A549 (cell line): Measurements from ENCODE around the gene RASD2.

ENCODE experiments used
- BHLHE40 ChIP-seq: IDR thresholded peaks from 2 replicates; pipeline ENCODE4 v1.6.1; 2012; ENCODE audit warnings: low read depth, low read length, inconsistent platforms
- CHD4 ChIP-seq: fragments of 200-600 bp; sonication (generic); IDR thresholded peaks from 2 replicates; pipeline ENCODE4 v1.6.1; 2016; ENCODE audit warnings: antibody characterized with exemption, mild to moderate bottlenecking, borderline replicate concordance
- CTCF ChIP-seq: fragments of >200 bp; sonication (Bioruptor Twin); formaldehyde crosslinking; IDR thresholded peaks from 3 replicates; pipeline ENCODE4 v1.5.1; 2016
- MAX ChIP-seq: IDR thresholded peaks from 2 replicates; pipeline ENCODE4 v1.6.1; 2012
- POLR2A ChIP-seq: IDR thresholded peaks from 2 replicates; pipeline ENCODE4 v1.6.1; 2012; ENCODE audit warnings: mild to moderate bottlenecking, low read length
- RCOR1 ChIP-seq: fragments of 150-350 bp; IDR thresholded peaks from 2 replicates; pipeline ENCODE4 v1.6.1; 2014; ENCODE audit warnings: antibody characterized with exemption, low read length, low read depth
- RNF2 ChIP-seq: fragments of 200-600 bp; sonication (generic); IDR thresholded peaks from 2 replicates; pipeline ENCODE4 v1.6.1; 2016; ENCODE audit warnings: low read depth, mild to moderate bottlenecking, antibody characterized with exemption, moderate library complexity, borderline replicate concordance
- SREBF2 ChIP-seq: fragments of 450-650 bp; IDR thresholded peaks from 2 replicates; pipeline ENCODE4 v1.6.1; 2014; ENCODE audit warnings: mild to moderate bottlenecking, moderate library complexity
- USF2 ChIP-seq: fragments of 450-650 bp; IDR thresholded peaks from 2 replicates; pipeline ENCODE4 v1.6.1; 2014; ENCODE audit warnings: antibody characterized with exemption

- TF ChIP-seq CTCF, result no peak
- no peak for TF ChIP-seq RCOR1
- TF ChIP-seq USF2, result no peak
- no peak for TF ChIP-seq SREBF2
- no peak for TF ChIP-seq POLR2A
- TF ChIP-seq RNF2, result no peak
- TF ChIP-seq BHLHE40, result no peak
- TF ChIP-seq CHD4, result no peak
- no peak for TF ChIP-seq MAX
Measured at GRCh38 chr22:35554297-35554845, 13.7 kb downstream of the RASD2 start.
